ENCODE data around the gene SFXN3.

The SFXN3 gene

GRCh38 chr10:101014966-101015581, 16.0 kb upstream of the SFXN3 start:
- H3K4me3 ChIP-seq (ENCODE audit: low read depth, low read length), result no peak overlapping the region
- no peak overlapping the region for H3K27ac ChIP-seq
- H3K4me1 ChIP-seq, result peaks cover 13% of the 10 kb centered on the region
- no peaks in the 10 kb centered on the region for H3K36me3 ChIP-seq (ENCODE audit: control insufficient read depth, insufficient read depth, low read length)
- no peaks in the 10 kb centered on the region for H3K27me3 ChIP-seq (ENCODE audit: control insufficient read depth, insufficient read depth, low read length)
- no peaks in the 10 kb centered on the region for H3K79me2 ChIP-seq
- no peak for TF ChIP-seq CTCF (IDR thresholded peaks at IDR 0.05)
- H3K9me3 ChIP-seq (ENCODE audit: control insufficient read depth, low read length), result no peaks in the 10 kb centered on the region
- H2AFZ ChIP-seq, result no peak overlapping the region
- H3K4me2 ChIP-seq (ENCODE audit: low read length), result no peak overlapping the region
- H3K9ac ChIP-seq, result no peak overlapping the region

- no peak for TF ChIP-seq CTCF (IDR thresholded peaks at IDR 0.05)
- Histone ChIP-seq H3K79me2 (no peaks in the 10 kb centered on the region), H3K4me2 (ENCODE audit: low read length) (no peak overlapping the region), H2AFZ (no peak overlapping the region), H3K27me3 (ENCODE audit: control insufficient read depth, insufficient read depth, low read length) (no peaks in the 10 kb centered on the region), H3K36me3 (ENCODE audit: control insufficient read depth, insufficient read depth, low read length) (no peaks in the 10 kb centered on the region), H3K4me1 (peaks cover 13% of the 10 kb centered on the region), H3K4me3 (ENCODE audit: low read depth, low read length) (no peak overlapping the region), H3K9ac (no peak overlapping the region), H3K9me3 (ENCODE audit: control insufficient read depth, low read length) (no peaks in the 10 kb centered on the region), H3K27ac (no peak overlapping the region)
Observed at GRCh38 chr10:101015582-101015973, 15.5 kb upstream of the SFXN3 start.

GRCh38 chr10:101016814-101017213, 14.2 kb upstream of the SFXN3 start:
- no peaks in the 10 kb centered on the region for H3K27me3 ChIP-seq (ENCODE audit: control insufficient read depth, insufficient read depth, low read length)
- peaks cover 13% of the 10 kb centered on the region for H3K4me1 ChIP-seq
- no peaks in the 10 kb centered on the region for H3K9me3 ChIP-seq (ENCODE audit: control insufficient read depth, low read length)

GRCh38 chr10:101018118-101018599, 12.9 kb upstream of the SFXN3 start:
- no peak overlapping the region for H3K4me2 ChIP-seq (ENCODE audit: low read length)
- H3K27ac ChIP-seq, result no peak overlapping the region
- no peak overlapping the region for H2AFZ ChIP-seq
- H3K79me2 ChIP-seq, result no peaks in the 10 kb centered on the region
- no peaks in the 10 kb centered on the region for H3K36me3 ChIP-seq (ENCODE audit: control insufficient read depth, insufficient read depth, low read length)
- H3K27me3 ChIP-seq (ENCODE audit: control insufficient read depth, insufficient read depth, low read length), result no peaks in the 10 kb centered on the region
- no peak for TF ChIP-seq CTCF (IDR thresholded peaks at IDR 0.05)
- no peak overlapping the region for H3K4me3 ChIP-seq (ENCODE audit: low read depth, low read length)
- H3K4me1 ChIP-seq, result peaks cover 10% of the 10 kb centered on the region
- H3K9ac ChIP-seq, result no peak overlapping the region
- H3K9me3 ChIP-seq (ENCODE audit: control insufficient read depth, low read length), result no peaks in the 10 kb centered on the region

More at GRCh38 chr10:101016814-101017213, 14.2 kb upstream of the SFXN3 start:
- H3K36me3 ChIP-seq (ENCODE audit: control insufficient read depth, insufficient read depth, low read length), result no peaks in the 10 kb centered on the region
- no peak for TF ChIP-seq CTCF (IDR thresholded peaks at IDR 0.05)
- H3K4me2 ChIP-seq (ENCODE audit: low read length), result no peak overlapping the region
- H3K4me3 ChIP-seq (ENCODE audit: low read depth, low read length), result no peak overlapping the region
- H3K79me2 ChIP-seq, result no peaks in the 10 kb centered on the region
- H3K27ac ChIP-seq, result no peak overlapping the region
- H3K9ac ChIP-seq, result no peak overlapping the region
- no peak overlapping the region for H2AFZ ChIP-seq
